GM23338 (cell line): ENCODE measurements around the gene CFLAR.

Experiments used
- CREB1 ChIP-seq: fragments of 250-450 bp; sonication (Bioruptor Pico); IDR thresholded peaks from 2 replicates; pipeline ENCODE4 v1.5.0; 2020; ENCODE audit warnings: low read depth, mild to moderate bottlenecking, moderate library complexity
- EZH2 ChIP-seq: fragments of 200-600 bp; sonication (generic); IDR thresholded peaks from one replicate; pipeline ENCODE4 v1.8.0; 2017; ENCODE audit warnings: antibody characterized with exemption, mild to moderate bottlenecking, low read depth; ENCODE audit not compliant: unreplicated experiment
- EZH2phosphoT487 ChIP-seq: fragments of 200-600 bp; sonication (generic); IDR thresholded peaks from one replicate; pipeline ENCODE4 v1.8.1; 2018; ENCODE audit warnings: antibody characterized with exemption; ENCODE audit not compliant: unreplicated experiment
- JUNB ChIP-seq: IDR thresholded peaks from one replicate; pipeline ENCODE4 v1.6.1; 2016; ENCODE audit warnings: antibody characterized with exemption; ENCODE audit not compliant: unreplicated experiment
- NANOG ChIP-seq: IDR thresholded peaks from 2 replicates; pipeline ENCODE4 v1.6.1; 2016; ENCODE audit warnings: antibody characterized with exemption, borderline replicate concordance
- POLR2AphosphoS5 ChIP-seq: IDR thresholded peaks from 2 replicates; pipeline ENCODE4 v1.6.1; 2016; ENCODE audit warnings: antibody characterized with exemption, low read depth
- ZNF114 ChIP-seq: fragments of 250-450 bp; sonication (Bioruptor Pico); IDR thresholded peaks from 2 replicates; pipeline ENCODE4 v1.5.0; 2020; ENCODE audit warnings: mild to moderate bottlenecking, moderate library complexity
- ZNF331 ChIP-seq: fragments of 250-450 bp; sonication (Bioruptor Pico); IDR thresholded peaks from 2 replicates; pipeline ENCODE4 v1.5.0; 2020; ENCODE audit warnings: low read depth, mild to moderate bottlenecking, moderate library complexity
- TF ChIP-seq, protein P1 (sequence below): IDR thresholded peaks from one replicate; pipeline ENCODE4 v1.6.1; 2018; ENCODE audit warnings: antibody characterized with exemption; ENCODE audit not compliant: unreplicated experiment
- TF ChIP-seq, protein P2 (sequence below), 2 experiments: fragments of 200-600 bp in 1 of 2; sonication (generic) in 1 of 2; conservative IDR thresholded peaks; 2 replicates each; pipeline versions ENCODE4 v1.5.1 to v1.6.1; 2016 to 2017; ENCODE audit warnings: antibody characterized with exemption in 2 of 2, low read depth in 2 of 2, mild to moderate bottlenecking in 2 of 2, moderate library complexity in 1 of 2

GRCh38 chr2:201172279-201172678, 56.3 kb downstream of the CFLAR start:
- TF ChIP-seq, protein P1, sequence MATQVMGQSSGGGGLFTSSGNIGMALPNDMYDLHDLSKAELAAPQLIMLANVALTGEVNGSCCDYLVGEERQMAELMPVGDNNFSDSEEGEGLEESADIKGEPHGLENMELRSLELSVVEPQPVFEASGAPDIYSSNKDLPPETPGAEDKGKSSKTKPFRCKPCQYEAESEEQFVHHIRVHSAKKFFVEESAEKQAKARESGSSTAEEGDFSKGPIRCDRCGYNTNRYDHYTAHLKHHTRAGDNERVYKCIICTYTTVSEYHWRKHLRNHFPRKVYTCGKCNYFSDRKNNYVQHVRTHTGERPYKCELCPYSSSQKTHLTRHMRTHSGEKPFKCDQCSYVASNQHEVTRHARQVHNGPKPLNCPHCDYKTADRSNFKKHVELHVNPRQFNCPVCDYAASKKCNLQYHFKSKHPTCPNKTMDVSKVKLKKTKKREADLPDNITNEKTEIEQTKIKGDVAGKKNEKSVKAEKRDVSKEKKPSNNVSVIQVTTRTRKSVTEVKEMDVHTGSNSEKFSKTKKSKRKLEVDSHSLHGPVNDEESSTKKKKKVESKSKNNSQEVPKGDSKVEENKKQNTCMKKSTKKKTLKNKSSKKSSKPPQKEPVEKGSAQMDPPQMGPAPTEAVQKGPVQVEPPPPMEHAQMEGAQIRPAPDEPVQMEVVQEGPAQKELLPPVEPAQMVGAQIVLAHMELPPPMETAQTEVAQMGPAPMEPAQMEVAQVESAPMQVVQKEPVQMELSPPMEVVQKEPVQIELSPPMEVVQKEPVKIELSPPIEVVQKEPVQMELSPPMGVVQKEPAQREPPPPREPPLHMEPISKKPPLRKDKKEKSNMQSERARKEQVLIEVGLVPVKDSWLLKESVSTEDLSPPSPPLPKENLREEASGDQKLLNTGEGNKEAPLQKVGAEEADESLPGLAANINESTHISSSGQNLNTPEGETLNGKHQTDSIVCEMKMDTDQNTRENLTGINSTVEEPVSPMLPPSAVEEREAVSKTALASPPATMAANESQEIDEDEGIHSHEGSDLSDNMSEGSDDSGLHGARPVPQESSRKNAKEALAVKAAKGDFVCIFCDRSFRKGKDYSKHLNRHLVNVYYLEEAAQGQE = no peak
- TF ChIP-seq POLR2AphosphoS5 (no peak), EZH2 (no peak), EZH2phosphoT487 (no peak), ZNF114 (CRISPR knock-in tag) (no peak), ZNF331 (no peak), NANOG (no peak), JUNB (no peak), CREB1 (CRISPR knock-in tag) (no peak)
- TF ChIP-seq, protein P2, sequence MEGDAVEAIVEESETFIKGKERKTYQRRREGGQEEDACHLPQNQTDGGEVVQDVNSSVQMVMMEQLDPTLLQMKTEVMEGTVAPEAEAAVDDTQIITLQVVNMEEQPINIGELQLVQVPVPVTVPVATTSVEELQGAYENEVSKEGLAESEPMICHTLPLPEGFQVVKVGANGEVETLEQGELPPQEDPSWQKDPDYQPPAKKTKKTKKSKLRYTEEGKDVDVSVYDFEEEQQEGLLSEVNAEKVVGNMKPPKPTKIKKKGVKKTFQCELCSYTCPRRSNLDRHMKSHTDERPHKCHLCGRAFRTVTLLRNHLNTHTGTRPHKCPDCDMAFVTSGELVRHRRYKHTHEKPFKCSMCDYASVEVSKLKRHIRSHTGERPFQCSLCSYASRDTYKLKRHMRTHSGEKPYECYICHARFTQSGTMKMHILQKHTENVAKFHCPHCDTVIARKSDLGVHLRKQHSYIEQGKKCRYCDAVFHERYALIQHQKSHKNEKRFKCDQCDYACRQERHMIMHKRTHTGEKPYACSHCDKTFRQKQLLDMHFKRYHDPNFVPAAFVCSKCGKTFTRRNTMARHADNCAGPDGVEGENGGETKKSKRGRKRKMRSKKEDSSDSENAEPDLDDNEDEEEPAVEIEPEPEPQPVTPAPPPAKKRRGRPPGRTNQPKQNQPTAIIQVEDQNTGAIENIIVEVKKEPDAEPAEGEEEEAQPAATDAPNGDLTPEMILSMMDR (conservative IDR thresholded peaks at IDR 0.05; ENCODE audit: low read depth in 2 of 2) = no peak
